AG10803 (cell line): ENCODE data around the gene PDSS2.

Experiments
- DNase-seq: peaks from one replicate; pipeline ENCODE4 v3.0.0; 2010; ENCODE audit warnings: low read depth
- H3K4me3 ChIP-seq: 2 replicates; pipeline ENCODE4 v1.5.1; 2011; ENCODE audit warnings: mild to moderate bottlenecking, low read length, control low read depth
- TF ChIP-seq, protein P1 (sequence below): conservative IDR thresholded peaks from 2 replicates; pipeline ENCODE4 v1.5.1; 2011; ENCODE audit warnings: mild to moderate bottlenecking, low read length, control low read depth, inconsistent platforms

PDSS2 gene

DNA sequence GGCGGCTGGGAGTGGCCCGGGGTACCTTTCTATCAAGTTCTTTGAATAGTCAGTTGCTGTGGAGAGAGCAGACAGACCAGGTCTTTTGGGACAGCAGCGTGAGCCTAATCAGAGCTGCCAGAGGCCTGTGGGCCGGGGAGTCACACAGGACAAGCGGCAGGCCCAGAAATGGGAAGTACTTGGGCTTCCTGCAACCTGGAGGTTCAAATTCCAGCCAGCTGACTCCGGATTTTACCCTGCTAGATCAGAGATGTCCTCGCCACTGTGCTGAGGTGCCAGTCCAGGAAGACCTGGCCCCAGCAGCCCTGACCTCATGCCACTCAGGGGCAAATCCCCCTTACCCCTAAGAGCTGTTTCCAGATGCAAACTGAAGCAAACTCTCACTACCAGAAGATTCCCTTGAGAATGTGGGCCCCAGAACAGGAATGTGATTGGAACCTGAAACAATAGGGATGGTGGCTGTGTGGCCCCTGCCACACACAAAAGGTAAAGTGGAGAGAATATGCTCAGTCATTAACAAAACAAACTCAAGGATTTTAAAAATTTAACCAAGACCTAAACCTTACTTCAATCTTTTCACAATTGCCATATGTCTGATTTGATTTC, 353.8 kb downstream of the PDSS2 start:
- TF ChIP-seq, protein P1, sequence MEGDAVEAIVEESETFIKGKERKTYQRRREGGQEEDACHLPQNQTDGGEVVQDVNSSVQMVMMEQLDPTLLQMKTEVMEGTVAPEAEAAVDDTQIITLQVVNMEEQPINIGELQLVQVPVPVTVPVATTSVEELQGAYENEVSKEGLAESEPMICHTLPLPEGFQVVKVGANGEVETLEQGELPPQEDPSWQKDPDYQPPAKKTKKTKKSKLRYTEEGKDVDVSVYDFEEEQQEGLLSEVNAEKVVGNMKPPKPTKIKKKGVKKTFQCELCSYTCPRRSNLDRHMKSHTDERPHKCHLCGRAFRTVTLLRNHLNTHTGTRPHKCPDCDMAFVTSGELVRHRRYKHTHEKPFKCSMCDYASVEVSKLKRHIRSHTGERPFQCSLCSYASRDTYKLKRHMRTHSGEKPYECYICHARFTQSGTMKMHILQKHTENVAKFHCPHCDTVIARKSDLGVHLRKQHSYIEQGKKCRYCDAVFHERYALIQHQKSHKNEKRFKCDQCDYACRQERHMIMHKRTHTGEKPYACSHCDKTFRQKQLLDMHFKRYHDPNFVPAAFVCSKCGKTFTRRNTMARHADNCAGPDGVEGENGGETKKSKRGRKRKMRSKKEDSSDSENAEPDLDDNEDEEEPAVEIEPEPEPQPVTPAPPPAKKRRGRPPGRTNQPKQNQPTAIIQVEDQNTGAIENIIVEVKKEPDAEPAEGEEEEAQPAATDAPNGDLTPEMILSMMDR, result no peak
- no peak overlapping the region for H3K4me3 ChIP-seq
- no peak for DNase-seq

DNA sequence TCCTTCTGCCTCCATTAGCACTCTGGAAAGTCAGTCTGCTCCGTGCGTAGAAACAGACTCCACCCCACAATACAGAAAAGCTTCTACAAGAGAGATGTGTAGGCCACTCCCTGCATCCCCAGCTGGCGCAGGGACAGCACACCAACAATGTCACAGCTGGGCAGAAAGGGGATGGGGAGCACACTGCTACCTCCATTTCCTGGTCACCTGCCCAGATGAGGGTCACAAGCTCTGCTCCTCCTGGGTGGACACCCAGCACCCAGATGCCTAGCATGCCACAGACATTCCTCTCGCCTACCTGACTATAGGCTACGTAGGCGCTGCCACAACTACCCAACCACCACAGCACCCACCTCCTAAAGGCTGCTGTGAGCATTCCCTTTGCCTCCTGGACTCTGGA, 356.3 kb downstream of the PDSS2 start:
- no peak overlapping the region for H3K4me3 ChIP-seq
- no peak for DNase-seq
- TF ChIP-seq, protein P1, result no peak
